ENCODE data around the gene NAALADL1. TPM values are rescaled to one million over a fixed set of nuclear protein-coding genes. Genes with fewer than 3 reads are reported as not detected.
A peak's percentile ranks its signal among the peaks of the same experiment; 100 is the strongest.

Gene NAALADL1
- total and polyA plus RNA-seq, 9 of the 15 experiments (the other 6 are each of a cell fraction or from before 2014, with no cell fraction given): 0.06 to 0.72 (median 0.22) TPM; not detected in 4

DNA sequence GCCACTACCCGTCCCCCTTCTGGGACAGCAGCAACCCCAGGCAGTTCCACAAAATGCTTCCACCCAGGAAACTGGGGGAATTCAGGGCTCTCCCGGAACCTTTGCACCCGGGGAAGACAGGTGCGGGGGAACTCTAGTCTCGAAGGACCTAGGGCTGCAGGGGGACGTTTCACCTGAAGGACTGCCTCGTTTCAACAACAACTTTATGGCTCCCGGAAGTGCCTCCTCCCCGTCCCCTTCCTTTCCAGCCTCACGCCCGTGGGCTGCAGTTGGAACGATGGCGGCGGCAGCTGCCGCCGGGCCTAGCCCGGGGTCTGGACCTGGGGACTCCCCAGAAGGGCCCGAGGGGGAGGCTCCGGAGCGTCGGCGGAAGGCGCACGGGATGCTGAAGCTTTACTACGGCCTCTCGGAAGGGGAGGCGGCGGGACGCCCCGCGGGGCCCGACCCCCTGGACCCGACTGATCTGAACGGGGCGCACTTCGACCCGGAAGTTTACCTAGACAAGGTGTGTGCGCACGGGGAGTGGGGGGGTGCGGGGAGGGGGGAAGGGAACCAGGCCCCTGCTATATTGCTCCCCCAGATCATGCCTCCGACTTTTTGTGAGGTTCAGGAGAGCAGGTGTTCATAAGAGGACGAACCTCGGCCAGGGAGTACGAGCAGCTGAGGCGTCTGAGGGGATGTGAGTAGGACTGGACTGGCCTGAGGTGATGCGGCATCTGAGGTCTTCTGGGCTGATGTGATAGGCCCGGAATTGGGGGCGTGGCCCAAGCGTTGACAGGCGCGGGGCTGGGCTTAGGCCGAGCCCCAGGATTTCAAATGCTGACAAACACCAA is 37.8 kb upstream of the NAALADL1 start, which contains the start of gene VPS51 (continued):
- TF ChIP-seq EGR1 (conservative IDR thresholded peaks at IDR 0.05): peak; percentile 39; the same call in 1 of the 2 replicates
- TF ChIP-seq FIP1L1 (IDR thresholded peaks at IDR 0.05; ENCODE audit: low read depth, low read length, poor library complexity, severe bottlenecking): peak; percentile 76
- TF ChIP-seq, protein P1, sequence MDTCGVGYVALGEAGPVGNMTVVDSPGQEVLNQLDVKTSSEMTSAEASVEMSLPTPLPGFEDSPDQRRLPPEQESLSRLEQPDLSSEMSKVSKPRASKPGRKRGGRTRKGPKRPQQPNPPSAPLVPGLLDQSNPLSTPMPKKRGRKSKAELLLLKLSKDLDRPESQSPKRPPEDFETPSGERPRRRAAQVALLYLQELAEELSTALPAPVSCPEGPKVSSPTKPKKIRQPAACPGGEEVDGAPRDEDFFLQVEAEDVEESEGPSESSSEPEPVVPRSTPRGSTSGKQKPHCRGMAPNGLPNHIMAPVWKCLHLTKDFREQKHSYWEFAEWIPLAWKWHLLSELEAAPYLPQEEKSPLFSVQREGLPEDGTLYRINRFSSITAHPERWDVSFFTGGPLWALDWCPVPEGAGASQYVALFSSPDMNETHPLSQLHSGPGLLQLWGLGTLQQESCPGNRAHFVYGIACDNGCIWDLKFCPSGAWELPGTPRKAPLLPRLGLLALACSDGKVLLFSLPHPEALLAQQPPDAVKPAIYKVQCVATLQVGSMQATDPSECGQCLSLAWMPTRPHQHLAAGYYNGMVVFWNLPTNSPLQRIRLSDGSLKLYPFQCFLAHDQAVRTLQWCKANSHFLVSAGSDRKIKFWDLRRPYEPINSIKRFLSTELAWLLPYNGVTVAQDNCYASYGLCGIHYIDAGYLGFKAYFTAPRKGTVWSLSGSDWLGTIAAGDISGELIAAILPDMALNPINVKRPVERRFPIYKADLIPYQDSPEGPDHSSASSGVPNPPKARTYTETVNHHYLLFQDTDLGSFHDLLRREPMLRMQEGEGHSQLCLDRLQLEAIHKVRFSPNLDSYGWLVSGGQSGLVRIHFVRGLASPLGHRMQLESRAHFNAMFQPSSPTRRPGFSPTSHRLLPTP (IDR thresholded peaks at IDR 0.05; ENCODE audit: borderline replicate concordance, extremely low read depth, insufficient read length): no peak
- peak; percentile 87 for TF ChIP-seq ZNF384 (IDR thresholded peaks at IDR 0.05; ENCODE audit: low read depth, low read length)
- TF ChIP-seq ZNF12 (CRISPR knock-in tag; IDR thresholded peaks at IDR 0.05): no peak
- no peak for TF ChIP-seq SIRT6 (IDR thresholded peaks at IDR 0.05; ENCODE audit: low read depth, low read length)
- TF ChIP-seq PHB (CRISPR knock-in tag; IDR thresholded peaks at IDR 0.05): no peak
- TF ChIP-seq TAF7 (tag; IDR thresholded peaks at IDR 0.05): peak; percentile 77
- TF ChIP-seq MEIS2 (IDR thresholded peaks at IDR 0.05; ENCODE audit: partially characterized antibody): peak; percentile 87
- peak; percentile 98 for TF ChIP-seq TAF1 (IDR thresholded peaks at IDR 0.05; ENCODE audit: control insufficient read depth, extremely low read depth, insufficient read depth, low read length, severe bottlenecking)
- peak; percentile 64 for TF ChIP-seq CREB1 (IDR thresholded peaks at IDR 0.05)
- peak; percentile 70; the same call in 1 of the 2 replicates for TF ChIP-seq CREB1 (CRISPR knock-in tag; IDR thresholded peaks at IDR 0.05)
- TF ChIP-seq NONO (IDR thresholded peaks at IDR 0.05; ENCODE audit: low read depth in 2 of 2, low read length in 1 of 2): peak in 1 of 2 experiments; percentile 41; a peak in 2 of 4 replicates
- TF ChIP-seq ZNF586 (CRISPR knock-in tag; conservative IDR thresholded peaks at IDR 0.05): no peak
- no peak for TF ChIP-seq ZNF212 (CRISPR knock-in tag; IDR thresholded peaks at IDR 0.05)
- TF ChIP-seq NUFIP1 (IDR thresholded peaks at IDR 0.05; ENCODE audit: partially characterized antibody): no peak
- peak; percentile 74 for TF ChIP-seq NFIC (IDR thresholded peaks at IDR 0.05)
- TF ChIP-seq ELF1 (tag; IDR thresholded peaks at IDR 0.05): peak; percentile 97
- TF ChIP-seq PHF20 (IDR thresholded peaks at IDR 0.05; ENCODE audit: partially characterized antibody): peak; percentile 100
- TF ChIP-seq ZNF507 (tag; conservative IDR thresholded peaks at IDR 0.05): no peak
- no peak for TF ChIP-seq PRMT5 (CRISPR knock-in tag; IDR thresholded peaks at IDR 0.05)
- TF ChIP-seq ZBTB8A (IDR thresholded peaks at IDR 0.05; ENCODE audit: partially characterized antibody): no peak
- TF ChIP-seq, protein P2, sequence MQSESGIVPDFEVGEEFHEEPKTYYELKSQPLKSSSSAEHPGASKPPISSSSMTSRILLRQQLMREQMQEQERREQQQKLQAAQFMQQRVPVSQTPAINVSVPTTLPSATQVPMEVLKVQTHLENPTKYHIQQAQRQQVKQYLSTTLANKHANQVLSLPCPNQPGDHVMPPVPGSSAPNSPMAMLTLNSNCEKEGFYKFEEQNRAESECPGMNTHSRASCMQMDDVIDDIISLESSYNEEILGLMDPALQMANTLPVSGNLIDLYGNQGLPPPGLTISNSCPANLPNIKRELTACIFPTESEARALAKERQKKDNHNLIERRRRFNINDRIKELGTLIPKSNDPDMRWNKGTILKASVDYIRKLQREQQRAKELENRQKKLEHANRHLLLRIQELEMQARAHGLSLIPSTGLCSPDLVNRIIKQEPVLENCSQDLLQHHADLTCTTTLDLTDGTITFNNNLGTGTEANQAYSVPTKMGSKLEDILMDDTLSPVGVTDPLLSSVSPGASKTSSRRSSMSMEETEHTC (IDR thresholded peaks at IDR 0.05): no peak
- TF ChIP-seq BCOR (IDR thresholded peaks at IDR 0.05): no peak

Data from K562 (cell line).